GM18867 (cell line): ENCODE data around the gene IFIT1.
"Not testable (repeated sequence)": the region's sequence is repeated elsewhere in the genome, so short reads cannot be mapped to it uniquely, and the experiment has no call there.

Experiments
- ATAC-seq: cut with Tn5 transposase; IDR thresholded peaks from one replicate; pipeline ENCODE4 v1.9.1; 2021; ENCODE audit warnings: mild to moderate bottlenecking, moderate library complexity; ENCODE audit not compliant: unreplicated experiment

The IFIT1 gene

GRCh38 chr10:89364531-89364930, 27.9 kb upstream of the IFIT1 start:
- no peak for ATAC-seq

- peak; percentile 92 for ATAC-seq
These were observed 24.9 kb upstream of the IFIT1 start for GRCh38 chr10:89367529-89367928.

GRCh38 chr10:89368129-89368528, 24.3 kb upstream of the IFIT1 start:
- ATAC-seq: no peak

- ATAC-seq: no peak
These were observed 23.0 kb upstream of the IFIT1 start for GRCh38 chr10:89369156-89370105.

- no peak for ATAC-seq
These were observed 21.3 kb upstream of the IFIT1 start for GRCh38 chr10:89371079-89371478.

GRCh38 chr10:89371987-89372386, 20.4 kb upstream of the IFIT1 start:
- no peak for ATAC-seq

- no peak for ATAC-seq
These were observed 18.3 kb upstream of the IFIT1 start for GRCh38 chr10:89373916-89374711.

GRCh38 chr10:89374713-89375141, 17.7 kb upstream of the IFIT1 start:
- no peak for ATAC-seq

- no peak for ATAC-seq
These were observed 14.5 kb upstream of the IFIT1 start, which contains the start of gene IFIT1B for GRCh38 chr10:89377705-89378637. TSS of gene IFIT1B (plus strand) at chr10:89378056. CDS start at chr10:89378136, 80 bp downstream.

GRCh38 chr10:89379103-89379502, 13.3 kb upstream of the IFIT1 start:
- ATAC-seq: no peak

GRCh38 chr10:89382757-89383156, 9.7 kb upstream of the IFIT1 start:
- ATAC-seq: no peak

- no peak for ATAC-seq
These were observed 7.7 kb upstream of the IFIT1 start for GRCh38 chr10:89384474-89385340.

GRCh38 chr10:89388806-89389205, 3.6 kb upstream of the IFIT1 start:
- no peak for ATAC-seq

GRCh38 chr10:89389254-89389653, 3.2 kb upstream of the IFIT1 start:
- no peak for ATAC-seq

- ATAC-seq: no peak
These were observed 1.8 kb upstream of the IFIT1 start for GRCh38 chr10:89390476-89391225.

GRCh38 chr10:89391226-89391576, 1.2 kb upstream of the IFIT1 start:
- ATAC-seq: not testable (repeated sequence)

GRCh38 chr10:89392974-89393373, 551 bp downstream of the IFIT1 start:
- no peak for ATAC-seq

GRCh38 chr10:89393898-89394297, 1.5 kb downstream of the IFIT1 start:
- ATAC-seq: no peak

- ATAC-seq: no peak
These were observed 2.7 kb downstream of the IFIT1 start for GRCh38 chr10:89395141-89395540.
